ENCODE results near the gene SLC30A7.

DNA sequence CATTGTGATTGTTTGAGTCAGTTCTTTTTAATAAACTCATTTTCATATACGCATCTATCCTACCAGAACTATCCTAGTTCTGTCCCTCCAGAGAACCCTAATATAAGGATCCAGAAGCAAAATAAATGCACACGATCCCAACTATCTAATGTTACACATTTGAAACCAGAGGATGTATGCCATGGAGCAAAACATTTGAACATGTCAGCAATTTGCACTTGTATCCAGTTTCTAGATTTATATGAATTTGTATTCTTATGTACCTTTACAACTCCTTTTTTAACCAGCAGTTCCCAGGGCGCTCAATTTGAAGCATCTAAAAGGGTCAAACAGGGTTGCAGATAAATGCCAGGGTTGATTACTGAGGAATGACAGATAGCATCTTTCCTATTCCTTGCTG lies 3.3 kb upstream of the SLC30A7 start:
- TF ChIP-seq, protein P1, sequence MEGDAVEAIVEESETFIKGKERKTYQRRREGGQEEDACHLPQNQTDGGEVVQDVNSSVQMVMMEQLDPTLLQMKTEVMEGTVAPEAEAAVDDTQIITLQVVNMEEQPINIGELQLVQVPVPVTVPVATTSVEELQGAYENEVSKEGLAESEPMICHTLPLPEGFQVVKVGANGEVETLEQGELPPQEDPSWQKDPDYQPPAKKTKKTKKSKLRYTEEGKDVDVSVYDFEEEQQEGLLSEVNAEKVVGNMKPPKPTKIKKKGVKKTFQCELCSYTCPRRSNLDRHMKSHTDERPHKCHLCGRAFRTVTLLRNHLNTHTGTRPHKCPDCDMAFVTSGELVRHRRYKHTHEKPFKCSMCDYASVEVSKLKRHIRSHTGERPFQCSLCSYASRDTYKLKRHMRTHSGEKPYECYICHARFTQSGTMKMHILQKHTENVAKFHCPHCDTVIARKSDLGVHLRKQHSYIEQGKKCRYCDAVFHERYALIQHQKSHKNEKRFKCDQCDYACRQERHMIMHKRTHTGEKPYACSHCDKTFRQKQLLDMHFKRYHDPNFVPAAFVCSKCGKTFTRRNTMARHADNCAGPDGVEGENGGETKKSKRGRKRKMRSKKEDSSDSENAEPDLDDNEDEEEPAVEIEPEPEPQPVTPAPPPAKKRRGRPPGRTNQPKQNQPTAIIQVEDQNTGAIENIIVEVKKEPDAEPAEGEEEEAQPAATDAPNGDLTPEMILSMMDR (conservative IDR thresholded peaks at IDR 0.05 in 1 of 2, IDR thresholded peaks at IDR 0.05 in 1 of 2; ENCODE audit: extremely low read depth in 1 of 2, insufficient read depth in 1 of 2, low read depth in 1 of 2, low read length in 2 of 2), result no peak
- TF ChIP-seq EZH2 (IDR thresholded peaks at IDR 0.05; ENCODE audit: borderline replicate concordance, low read length), result no peak

Measured in mammary epithelial cell (primary cell).